NK-92 (cell line): ENCODE data around the gene FFAR3.
"Not testable (repeated sequence)": the region's sequence is repeated elsewhere in the genome, so short reads cannot be mapped to it uniquely, and the experiment has no call there.

ENCODE experiments used
- DNase-seq: peaks from one replicate; lab custom pipeline; 2025; ENCODE audit not compliant: unreplicated experiment; lab: John Stamatoyannopoulos, UW

The FFAR3 gene

DNA sequence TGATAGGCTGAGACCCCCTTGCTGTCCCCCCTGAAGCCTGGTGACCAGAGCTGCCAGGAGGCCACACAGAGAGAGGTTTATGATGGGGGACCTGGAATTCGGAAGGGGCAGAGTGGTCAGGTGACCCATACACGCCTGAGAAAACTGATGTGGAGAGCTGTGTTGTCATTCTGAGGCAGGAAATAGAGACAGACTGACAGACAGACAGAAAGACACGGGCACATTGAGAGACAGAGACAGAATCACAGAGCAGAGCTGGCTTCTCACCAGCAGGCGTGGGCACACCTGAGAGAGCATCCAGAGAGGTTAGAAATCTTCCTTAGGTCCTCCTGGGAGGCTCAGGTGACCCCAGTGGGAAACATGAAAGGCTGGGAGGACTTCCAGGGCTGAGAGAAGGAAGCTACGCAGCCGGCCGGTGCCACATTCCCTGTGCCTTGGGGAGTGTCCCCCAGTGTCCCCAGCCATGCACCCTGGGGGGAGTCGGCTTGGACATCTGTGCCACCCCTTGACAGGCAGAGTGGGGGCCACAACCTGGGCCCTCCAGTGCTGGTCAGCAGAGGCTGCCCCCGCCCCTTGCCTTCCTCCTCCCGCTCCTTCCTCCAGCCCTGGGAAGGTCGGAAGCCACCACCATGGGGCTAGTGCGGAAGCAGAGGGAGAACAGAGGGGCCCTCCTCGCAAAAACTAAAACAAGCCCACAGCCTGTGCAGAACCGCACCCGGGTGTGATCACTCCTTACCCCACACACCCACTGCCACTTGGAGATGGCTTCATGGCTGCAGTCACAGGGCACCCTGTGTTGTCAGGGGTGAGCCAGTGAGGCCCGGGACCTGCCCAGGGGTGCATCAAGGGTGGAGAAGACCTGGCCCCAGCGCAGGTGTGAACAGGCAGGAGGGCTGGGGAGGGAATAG is 8.4 kb upstream of the FFAR3 start:
- no peak for DNase-seq

DNA sequence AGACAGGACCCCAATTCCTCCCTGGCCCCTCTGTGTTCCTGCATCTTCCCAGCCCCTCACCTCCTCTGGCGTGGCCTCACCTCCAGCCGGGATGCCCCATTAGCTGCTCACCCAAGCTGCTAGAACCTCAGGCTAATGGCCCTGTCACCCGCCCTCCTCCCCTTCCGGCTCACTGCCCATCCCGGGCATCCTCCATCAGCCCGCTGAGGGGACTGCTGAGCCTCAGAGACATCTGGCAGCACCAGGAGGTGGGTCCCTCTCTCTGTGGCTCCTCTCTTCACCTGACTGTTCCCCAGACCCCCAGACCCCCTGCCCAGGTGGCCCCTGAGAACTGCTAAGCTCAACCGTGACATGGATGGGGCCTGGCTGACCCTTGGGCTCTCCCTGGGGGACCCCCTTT is 7.7 kb upstream of the FFAR3 start:
- DNase-seq, result no peak

DNA sequence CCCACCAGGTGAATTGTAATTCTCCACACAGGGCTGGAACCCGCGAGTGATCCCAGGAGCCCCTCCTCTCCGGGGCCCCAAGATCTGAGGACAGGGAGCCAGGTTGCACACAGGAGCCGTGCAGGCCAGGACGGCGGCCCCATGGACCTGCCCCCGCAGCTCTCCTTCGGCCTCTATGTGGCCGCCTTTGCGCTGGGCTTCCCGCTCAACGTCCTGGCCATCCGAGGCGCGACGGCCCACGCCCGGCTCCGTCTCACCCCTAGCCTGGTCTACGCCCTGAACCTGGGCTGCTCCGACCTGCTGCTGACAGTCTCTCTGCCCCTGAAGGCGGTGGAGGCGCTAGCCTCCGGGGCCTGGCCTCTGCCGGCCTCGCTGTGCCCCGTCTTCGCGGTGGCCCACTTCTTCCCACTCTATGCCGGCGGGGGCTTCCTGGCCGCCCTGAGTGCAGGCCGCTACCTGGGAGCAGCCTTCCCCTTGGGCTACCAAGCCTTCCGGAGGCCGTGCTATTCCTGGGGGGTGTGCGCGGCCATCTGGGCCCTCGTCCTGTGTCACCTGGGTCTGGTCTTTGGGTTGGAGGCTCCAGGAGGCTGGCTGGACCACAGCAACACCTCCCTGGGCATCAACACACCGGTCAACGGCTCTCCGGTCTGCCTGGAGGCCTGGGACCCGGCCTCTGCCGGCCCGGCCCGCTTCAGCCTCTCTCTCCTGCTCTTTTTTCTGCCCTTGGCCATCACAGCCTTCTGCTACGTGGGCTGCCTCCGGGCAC is 6.7 kb upstream of the FFAR3 start:
- no peak for DNase-seq

DNA sequence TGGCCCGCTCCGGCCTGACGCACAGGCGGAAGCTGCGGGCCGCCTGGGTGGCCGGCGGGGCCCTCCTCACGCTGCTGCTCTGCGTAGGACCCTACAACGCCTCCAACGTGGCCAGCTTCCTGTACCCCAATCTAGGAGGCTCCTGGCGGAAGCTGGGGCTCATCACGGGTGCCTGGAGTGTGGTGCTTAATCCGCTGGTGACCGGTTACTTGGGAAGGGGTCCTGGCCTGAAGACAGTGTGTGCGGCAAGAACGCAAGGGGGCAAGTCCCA is 6.1 kb upstream of the FFAR3 start:
- DNase-seq, result no peak

DNA sequence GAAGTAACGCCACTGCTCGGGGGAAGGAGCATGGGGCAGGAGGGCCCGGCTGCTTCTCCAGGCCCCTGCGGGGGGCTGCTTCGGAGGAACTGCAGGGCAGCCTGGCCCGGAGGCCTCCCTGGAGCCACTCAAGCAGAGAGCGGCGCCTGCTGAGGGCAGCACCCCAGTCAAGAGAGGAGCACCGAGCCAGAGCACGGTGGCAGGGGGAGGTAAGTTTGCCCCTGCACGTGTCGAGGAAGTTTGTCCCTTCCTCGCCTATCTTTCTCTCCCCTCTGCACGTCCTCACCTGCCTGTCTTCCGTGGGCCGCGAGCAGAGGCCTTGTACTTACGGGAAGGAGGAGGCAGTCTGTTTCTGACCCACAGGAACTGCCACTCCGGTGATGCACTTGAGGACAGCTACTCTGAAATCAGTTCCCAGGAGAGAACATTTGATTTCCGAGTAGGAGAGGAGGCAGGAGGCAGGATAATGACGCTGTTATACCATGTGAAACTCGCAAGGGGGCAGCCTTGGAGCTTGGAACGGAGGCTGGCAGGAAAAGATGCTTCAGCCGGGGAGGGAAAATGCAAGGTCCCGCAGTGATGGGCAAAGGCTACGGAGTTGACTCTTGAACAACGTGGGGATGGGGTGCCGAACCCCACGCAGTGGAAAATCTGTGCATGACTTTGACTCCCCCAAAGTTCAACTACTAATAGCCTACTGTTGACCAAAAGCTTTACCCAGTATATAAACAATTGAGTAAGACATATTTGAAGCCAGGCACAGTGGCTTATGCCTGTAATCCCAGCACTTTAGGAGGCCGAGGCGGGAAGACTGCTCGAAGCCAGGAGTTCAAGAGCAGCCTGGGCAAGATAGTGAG is 5.6 kb upstream of the FFAR3 start:
- DNase-seq, result no peak

DNA sequence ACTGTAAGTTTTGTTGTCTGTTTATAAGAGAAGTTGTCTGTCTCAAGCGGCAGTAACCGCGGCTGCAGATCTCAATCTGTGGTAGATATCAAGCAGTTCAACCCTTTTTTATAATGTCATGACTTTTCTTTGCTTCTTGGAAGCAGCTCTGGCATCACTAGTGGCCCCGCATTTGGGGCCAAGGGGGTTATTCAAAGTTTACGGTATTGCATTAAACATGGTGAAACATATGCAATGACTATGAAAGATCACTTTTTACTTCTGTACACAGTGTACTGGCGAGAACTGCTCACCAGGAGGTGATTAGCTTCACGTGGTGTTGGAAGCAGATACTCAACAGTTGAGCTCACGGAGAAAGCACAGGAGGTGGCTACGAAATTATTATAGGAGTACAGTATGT is 4.6 kb upstream of the FFAR3 start:
- no peak for DNase-seq

DNA sequence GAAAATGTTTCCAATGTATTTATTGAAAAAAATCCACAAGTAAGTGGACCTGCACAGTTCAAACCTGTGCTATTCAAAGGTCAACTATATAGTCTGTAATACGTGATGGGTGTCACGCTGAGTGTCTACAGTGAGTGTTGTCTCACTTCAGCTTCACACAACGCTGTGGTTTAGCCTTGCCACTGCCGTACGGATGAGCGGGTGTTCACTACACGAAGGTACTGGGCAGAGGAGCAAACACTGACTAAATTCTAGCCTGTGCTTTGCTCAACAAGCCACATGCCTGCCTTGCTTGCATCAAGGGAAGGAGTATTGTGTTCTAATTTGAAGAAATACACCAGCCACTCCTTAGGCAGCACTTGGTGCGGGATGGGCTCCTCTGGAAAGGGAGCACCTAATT is 3.4 kb upstream of the FFAR3 start:
- no peak for DNase-seq

DNA sequence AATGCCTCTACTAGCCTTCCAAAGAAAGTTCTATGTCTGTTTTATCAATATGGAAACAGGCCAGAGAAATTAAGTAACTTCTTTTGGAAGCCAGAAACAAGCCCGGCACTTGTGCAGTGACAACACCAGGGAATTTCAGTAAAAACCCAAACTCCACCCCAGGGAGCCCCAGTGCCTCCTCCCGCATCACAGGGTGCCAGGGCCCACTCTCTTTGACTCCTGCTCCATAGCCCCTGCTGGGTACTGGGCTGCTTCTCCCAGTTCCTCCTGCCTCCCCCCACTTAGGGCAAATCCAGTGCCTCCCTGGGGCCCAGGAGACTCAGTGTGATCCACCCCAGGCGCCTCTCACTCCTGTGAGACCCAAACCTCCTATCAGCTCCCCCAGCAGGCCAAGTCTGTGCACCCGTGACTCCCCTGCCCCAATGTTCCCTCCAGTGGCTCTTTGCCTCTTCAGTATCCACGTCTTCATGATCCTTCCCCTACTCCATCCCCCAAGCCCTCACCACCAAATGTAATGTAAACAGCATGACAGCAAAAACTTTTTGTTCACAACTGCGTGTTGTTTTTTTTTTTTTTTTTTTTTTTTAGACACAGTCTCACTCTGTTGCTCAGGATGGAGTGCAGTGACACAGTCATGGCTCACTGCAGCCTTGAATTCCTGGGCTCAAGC is 2.3 kb upstream of the FFAR3 start:
- DNase-seq, result no peak

DNA sequence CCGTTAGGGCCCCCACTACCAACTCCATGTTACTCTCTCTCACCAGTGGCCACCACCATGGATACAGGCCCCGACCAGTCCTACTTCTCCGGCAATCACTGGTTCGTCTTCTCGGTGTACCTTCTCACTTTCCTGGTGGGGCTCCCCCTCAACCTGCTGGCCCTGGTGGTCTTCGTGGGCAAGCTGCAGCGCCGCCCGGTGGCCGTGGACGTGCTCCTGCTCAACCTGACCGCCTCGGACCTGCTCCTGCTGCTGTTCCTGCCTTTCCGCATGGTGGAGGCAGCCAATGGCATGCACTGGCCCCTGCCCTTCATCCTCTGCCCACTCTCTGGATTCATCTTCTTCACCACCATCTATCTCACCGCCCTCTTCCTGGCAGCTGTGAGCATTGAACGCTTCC is 574 bp downstream of the FFAR3 start:
- not testable (repeated sequence) for DNase-seq

DNA sequence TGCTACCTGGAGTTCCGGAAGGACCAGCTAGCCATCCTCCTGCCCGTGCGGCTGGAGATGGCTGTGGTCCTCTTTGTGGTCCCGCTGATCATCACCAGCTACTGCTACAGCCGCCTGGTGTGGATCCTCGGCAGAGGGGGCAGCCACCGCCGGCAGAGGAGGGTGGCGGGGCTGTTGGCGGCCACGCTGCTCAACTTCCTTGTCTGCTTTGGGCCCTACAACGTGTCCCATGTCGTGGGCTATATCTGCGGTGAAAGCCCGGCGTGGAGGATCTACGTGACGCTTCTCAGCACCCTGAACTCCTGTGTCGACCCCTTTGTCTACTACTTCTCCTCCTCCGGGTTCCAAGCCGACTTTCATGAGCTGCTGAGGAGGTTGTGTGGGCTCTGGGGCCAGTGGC is 1.1 kb downstream of the FFAR3 start:
- DNase-seq, result not testable (repeated sequence)

DNA sequence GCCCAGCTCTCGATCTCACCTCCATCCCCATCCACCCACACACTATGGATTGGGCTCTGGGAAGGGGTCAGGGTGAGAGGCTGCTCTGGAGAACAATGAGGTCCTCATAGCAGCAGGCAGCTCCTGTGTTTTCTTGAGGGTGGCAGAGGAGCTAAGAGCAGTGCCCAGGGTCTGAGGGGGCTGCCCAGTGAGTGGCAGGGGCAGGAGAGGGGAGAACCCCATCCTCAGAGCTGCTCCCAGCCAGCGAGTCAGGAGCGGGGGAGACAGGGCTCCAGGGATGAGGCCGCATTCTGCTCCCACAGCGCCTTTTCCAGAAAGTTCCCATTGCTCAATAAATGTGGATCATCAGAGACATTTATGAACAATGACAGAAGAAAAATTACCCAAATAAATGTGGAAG is 1.8 kb downstream of the FFAR3 start:
- not testable (repeated sequence) for DNase-seq

DNA sequence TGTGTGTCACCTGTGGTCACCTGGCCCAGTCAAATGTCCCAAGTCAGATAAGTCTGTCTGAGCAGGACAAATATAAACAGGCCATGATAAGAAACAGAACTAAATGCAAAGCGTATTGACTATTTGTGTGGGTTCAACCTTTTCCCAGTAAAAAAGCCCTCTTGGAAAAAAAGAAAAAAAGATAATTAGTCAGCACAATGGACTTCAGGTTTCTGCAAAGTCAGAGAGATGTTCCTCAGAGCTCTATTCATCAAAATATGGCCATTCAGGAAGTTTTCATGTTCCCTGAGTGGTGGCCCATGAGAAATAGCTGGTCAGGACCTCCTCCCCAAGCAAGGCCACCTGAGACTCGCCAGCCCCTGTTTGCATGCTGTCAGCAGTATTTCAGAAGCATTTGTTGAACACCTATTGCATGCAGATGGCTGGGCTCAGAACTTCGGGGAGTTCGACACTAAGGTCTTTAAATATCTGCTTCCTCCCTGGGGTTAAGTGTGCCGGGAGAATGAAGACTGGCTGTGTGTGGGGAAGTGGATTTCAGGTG is 2.7 kb downstream of the FFAR3 start:
- DNase-seq, result no peak

DNA sequence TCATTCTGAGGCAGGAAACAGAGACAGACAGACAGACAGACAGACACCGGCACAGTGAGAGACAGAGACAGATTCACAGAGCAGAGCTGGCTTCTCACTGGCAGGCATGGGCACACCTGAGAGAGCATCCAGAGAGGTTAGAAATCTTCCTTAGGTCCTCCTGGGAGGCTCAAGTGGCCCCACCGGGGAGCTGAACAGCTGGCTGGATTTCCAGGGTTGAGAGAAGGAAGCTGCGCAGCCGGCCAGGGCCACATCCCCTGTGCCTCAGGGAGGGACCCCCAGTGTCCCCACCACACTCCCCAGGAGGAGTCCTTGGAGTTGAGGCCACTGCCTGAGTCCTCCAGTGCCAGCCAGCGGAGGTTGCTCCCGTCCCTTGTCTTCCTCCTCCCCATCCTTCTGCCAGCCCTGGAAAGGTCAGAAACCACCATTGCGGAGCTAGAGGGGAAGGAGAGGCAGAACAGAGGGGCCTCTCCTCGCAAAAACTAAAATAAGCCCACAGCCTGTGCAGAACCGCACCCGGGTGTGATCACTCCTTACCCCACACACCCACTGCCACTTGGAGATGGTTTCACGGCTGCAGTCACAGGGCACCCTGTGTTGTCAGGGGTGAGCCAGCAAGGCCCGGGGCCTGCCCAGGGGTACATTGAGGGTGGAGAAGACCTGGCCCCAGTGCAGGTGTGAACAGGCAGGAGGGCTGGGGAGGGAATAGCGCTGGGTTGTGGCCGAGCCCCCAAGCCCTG is 4.2 kb downstream of the FFAR3 start:
- no peak for DNase-seq

DNA sequence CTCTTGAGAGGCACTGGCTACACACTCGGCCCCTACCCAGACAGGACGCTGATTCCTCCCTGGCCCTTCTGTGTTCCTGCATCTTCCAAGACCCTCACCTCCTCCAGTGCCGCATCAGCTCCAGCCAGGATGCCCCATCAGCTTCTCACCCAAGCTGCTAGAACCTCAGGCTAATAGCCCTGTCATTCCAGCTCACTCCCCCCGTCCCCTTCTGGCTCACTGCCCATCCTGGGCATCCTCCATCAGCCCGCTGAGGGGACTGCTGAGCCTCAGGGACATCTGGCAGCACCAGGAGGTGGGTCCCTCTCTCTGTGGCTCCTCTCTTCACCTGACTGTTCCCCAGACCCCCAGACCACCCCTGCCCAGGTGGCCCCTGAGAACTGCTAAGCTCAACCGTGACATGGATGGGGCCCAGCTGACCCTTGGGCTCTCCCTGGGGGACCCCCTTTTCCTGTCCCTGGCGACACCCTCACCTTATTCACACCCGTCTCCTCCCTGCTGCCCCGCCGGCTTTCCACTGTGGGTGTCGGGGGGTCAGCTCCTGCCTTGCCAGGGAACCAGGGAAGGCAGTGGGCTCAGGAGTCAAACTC is 4.8 kb downstream of the FFAR3 start:
- no peak for DNase-seq

DNA sequence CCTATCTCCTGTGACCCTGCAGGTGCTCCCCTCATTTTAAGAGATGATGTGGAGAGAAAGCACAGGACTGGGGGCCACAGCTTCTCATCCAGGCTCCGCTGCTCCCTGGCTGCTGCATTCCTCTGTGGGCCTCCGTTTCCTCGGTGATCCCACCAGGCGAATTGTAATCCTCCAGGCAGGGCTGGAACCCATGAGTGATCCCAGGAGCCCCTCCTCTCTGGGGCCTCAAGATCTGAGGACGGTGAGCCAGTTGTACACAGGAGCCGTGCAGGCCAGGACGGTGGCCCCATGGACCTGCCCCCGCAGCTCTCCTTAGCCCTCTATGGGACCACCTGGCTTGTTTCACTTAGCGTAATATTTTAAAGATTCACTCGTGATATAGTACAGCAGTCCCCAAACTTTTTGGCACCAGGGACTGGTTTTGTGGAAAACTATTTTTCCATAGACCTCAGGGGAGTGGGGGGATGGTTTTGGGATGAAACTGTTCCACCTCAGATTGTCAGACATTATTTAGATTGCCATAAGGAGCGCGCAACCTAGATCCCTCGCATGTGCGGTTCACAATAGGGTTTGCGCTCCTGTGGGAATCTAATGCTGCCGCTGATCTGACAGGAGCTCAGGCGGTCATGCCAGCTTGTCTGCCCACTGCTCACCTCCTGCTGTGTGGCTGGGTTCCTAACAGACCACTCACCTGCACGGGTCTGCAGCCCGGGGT is 5.6 kb downstream of the FFAR3 start:
- DNase-seq, result no peak

DNA sequence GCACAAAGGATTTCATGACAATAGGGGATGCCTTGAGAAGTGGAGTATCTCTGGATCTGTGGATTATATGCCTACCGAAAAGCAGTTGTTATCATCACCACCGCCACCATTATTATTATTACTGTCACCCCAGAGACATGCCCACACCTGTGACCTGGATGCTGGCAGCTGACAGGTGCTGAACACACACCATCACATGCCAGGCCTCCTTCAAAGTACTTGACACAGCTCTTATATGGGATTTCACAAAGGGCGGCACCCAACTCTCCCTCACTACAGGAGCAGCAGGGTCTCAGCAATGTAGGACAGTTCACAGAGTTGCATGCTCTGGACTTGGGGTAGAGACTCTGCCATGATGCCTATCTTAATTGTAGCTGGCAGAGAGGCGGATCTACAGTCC is 7.0 kb downstream of the FFAR3 start:
- no peak for DNase-seq

DNA sequence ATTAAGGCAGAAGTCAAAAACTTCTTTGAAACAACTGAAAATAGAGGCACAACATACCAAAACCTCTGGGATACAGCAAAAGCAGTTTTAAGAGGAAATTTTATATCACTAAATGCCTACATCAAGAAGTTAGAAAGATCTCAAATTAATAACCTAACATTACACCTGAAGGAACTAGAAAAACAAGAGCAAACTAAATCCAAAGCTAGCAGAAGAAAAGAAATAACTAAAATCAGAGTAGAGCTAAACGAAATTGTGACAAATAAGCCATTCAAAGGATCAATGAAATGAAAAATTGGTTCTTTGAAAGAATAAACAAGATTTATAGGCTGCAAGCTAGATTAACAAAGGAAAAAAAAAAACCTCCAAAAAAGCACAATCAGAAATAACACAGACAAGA is 10.1 kb downstream of the FFAR3 start:
- DNase-seq, result no peak

DNA sequence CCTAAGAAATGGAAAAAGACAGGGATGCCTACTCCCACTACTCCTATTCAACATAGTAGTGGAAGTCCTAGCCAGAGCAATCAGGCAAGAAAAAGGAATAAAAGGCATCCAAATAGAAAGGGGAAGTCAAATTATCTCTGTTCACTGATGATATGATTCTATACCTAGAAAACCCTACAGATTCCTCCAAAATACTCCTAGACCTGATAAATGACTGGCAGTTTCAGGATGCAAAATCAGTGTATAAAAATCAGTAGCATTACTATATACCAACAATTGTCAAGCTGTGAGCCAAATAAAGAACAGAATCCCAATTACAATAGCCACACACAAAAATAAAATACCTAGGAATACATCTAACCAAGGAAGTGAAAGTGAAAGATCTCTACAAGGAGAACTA is 11.3 kb downstream of the FFAR3 start:
- no peak for DNase-seq

DNA sequence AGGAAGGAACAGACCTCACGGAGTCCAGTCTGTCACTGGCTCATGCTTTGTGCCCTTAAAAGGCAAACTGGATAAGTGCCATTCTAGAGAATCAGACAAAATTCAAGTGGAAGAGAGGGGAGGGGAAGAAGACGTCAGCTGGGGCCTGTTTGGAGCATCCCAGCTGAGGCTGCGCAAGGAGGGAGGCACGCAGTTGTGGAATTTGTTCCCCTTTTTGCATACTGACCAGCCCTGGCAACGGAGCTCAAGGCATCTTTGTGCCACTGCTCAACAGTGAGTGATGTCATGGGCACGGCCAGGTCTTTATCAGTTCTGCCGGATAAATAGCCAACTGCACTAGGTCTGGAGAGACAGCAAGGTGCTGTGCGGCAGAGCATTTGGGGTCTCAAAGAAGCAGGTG is 12.5 kb downstream of the FFAR3 start, which contains the start of gene GPR42:
Gene GPR42 (plus strand): TSS at position 347 of the 400 bp plus-strand sequence. CDS start 292 bp downstream, outside the sequence.
- DNase-seq, result no peak
